WTC11 (cell line): ENCODE data around the gene STRN3. TPM values are rescaled to one million over a fixed set of nuclear protein-coding genes. Genes with fewer than 3 reads are reported as not detected.

Experiments used
- ATAC-seq: fragments of 200-7000 bp; cut with Tn5 transposase; 2 replicates; pipeline ENCODE4 v1.10.0; 2021; ENCODE audit warnings: mild to moderate bottlenecking, moderate library complexity
- CTCF ChIA-PET: fragments of 300-600 bp; sonication (Branson Sonifier 250); formaldehyde crosslinking; loops from one replicate; lab custom pipeline; 2021; ENCODE audit warnings: antibody characterized with exemption; lab: Charles Lee
- POLR2A ChIA-PET: fragments of 350-600 bp; sonication (Branson Sonifier 250); formaldehyde crosslinking; loops from one replicate; lab custom pipeline; 2021; ENCODE audit warnings: antibody characterized with exemption; lab: Charles Lee
- DNase-seq: peaks from one replicate; pipeline ENCODE4 v3.0.0; 2021; ENCODE audit warnings: low spot score
- H3K27ac Mint-ChIP-seq: 2 replicates; pipeline ENCODE4 v1.8.0; 2021; ENCODE audit warnings: mixed read lengths
- H3K27me3 Mint-ChIP-seq: 2 replicates; pipeline ENCODE4 v1.8.0; 2021; ENCODE audit warnings: low read depth, mild to moderate bottlenecking, moderate library complexity, mixed read lengths
- H3K36me3 Mint-ChIP-seq: 2 replicates; pipeline ENCODE4 v1.8.0; 2021; ENCODE audit warnings: mixed read lengths
- H3K4me1 Mint-ChIP-seq: 2 replicates; pipeline ENCODE4 v1.8.0; 2022; ENCODE audit warnings: mixed read lengths
- H3K4me3 Mint-ChIP-seq: 2 replicates; pipeline ENCODE4 v1.8.0; 2021; ENCODE audit warnings: mild to moderate bottlenecking, moderate library complexity, mixed read lengths
- H3K9me3 Mint-ChIP-seq: 2 replicates; pipeline ENCODE4 v1.8.0; 2021; ENCODE audit warnings: mixed read lengths
- CBFB ChIP-seq: sonication (generic); formaldehyde crosslinking; IDR thresholded peaks from 2 replicates; pipeline ENCODE4 v1.8.1; 2022; ENCODE audit warnings: mild to moderate bottlenecking, low read depth, missing genetic modification reagents
- CREB1 ChIP-seq: sonication (generic); formaldehyde crosslinking; IDR thresholded peaks from 2 replicates; pipeline ENCODE4 v1.8.0; 2023; ENCODE audit warnings: mild to moderate bottlenecking, missing genetic modification reagents
- ERG ChIP-seq: fragments of 250-450 bp; sonication (Bioruptor Pico); IDR thresholded peaks from 2 replicates; pipeline ENCODE4 v1.8.0; 2021; ENCODE audit warnings: mild to moderate bottlenecking
- FOXK1 ChIP-seq: sonication (generic); formaldehyde crosslinking; IDR thresholded peaks from 2 replicates; pipeline ENCODE4 v1.8.0; 2022; ENCODE audit warnings: mild to moderate bottlenecking, moderate library complexity, missing genetic modification reagents
- GRHL2 ChIP-seq: fragments of 250-450 bp; sonication (Bioruptor Pico); IDR thresholded peaks from 2 replicates; pipeline ENCODE4 v1.8.0; 2022; ENCODE audit warnings: mild to moderate bottlenecking, moderate library complexity; ENCODE audit not compliant: insufficient replicate concordance, severe bottlenecking
- MAX ChIP-seq: sonication (generic); formaldehyde crosslinking; IDR thresholded peaks from 2 replicates; pipeline ENCODE4 v1.8.0; 2022; ENCODE audit warnings: mild to moderate bottlenecking, missing genetic modification reagents
- OVOL2 ChIP-seq: fragments of 250-450 bp; sonication (Bioruptor Pico); IDR thresholded peaks from 2 replicates; pipeline ENCODE4 v1.9.0; 2021; ENCODE audit warnings: mild to moderate bottlenecking, borderline replicate concordance
- SMAD3 ChIP-seq: sonication (generic); formaldehyde crosslinking; IDR thresholded peaks from 2 replicates; pipeline ENCODE4 v1.8.0; 2022; ENCODE audit warnings: missing genetic modification reagents, mild to moderate bottlenecking, borderline replicate concordance
- SP1 ChIP-seq: sonication (generic); formaldehyde crosslinking; conservative IDR thresholded peaks from 2 replicates; pipeline ENCODE4 v1.8.1; 2022; ENCODE audit warnings: missing genetic modification reagents
- ZBTB21 ChIP-seq: sonication (generic); formaldehyde crosslinking; IDR thresholded peaks from 2 replicates; pipeline ENCODE4 v1.8.1; 2023; ENCODE audit warnings: mild to moderate bottlenecking, missing genetic modification reagents, borderline replicate concordance
- ZNF121 ChIP-seq: sonication (generic); formaldehyde crosslinking; IDR thresholded peaks from 2 replicates; pipeline ENCODE4 v1.8.0; 2023; ENCODE audit warnings: missing genetic modification reagents
- ZNF138 ChIP-seq: sonication (generic); formaldehyde crosslinking; conservative IDR thresholded peaks from 2 replicates; pipeline ENCODE4 v1.8.1; 2022; ENCODE audit warnings: mild to moderate bottlenecking, moderate library complexity, missing genetic modification reagents
- ZNF281 ChIP-seq: sonication (generic); formaldehyde crosslinking; IDR thresholded peaks from 2 replicates; pipeline ENCODE4 v1.8.0; 2023; ENCODE audit warnings: mild to moderate bottlenecking, missing genetic modification reagents
- ZNF396 ChIP-seq: fragments of 250-450 bp; sonication (Bioruptor Pico); IDR thresholded peaks from 2 replicates; pipeline ENCODE4 v1.8.0; 2021; ENCODE audit warnings: mild to moderate bottlenecking, moderate library complexity, borderline replicate concordance
- ZNF512 ChIP-seq: sonication (generic); formaldehyde crosslinking; IDR thresholded peaks from 2 replicates; pipeline ENCODE4 v1.8.1; 2022; ENCODE audit warnings: missing genetic modification reagents, borderline replicate concordance
- ZNF671 ChIP-seq: fragments of 250-450 bp; sonication (Bioruptor Pico); IDR thresholded peaks from 2 replicates; pipeline ENCODE4 v1.8.0; 2021; ENCODE audit warnings: mild to moderate bottlenecking
- total RNA-seq: library from RNA; stranded (reverse); gene quantifications from 3 replicates; pipeline ENCODE4 v1.2.3, GENCODE V29; 2021
- TF ChIP-seq, protein P1 (sequence below): sonication (generic); formaldehyde crosslinking; IDR thresholded peaks from 2 replicates; pipeline ENCODE4 v1.8.1; 2022; ENCODE audit warnings: mild to moderate bottlenecking, missing genetic modification reagents, moderate library complexity, borderline replicate concordance

Gene STRN3
- total RNA-seq, 1 experiment from 2014 or later = 37.1 TPM

- no peak for TF ChIP-seq SMAD3 (CRISPR knock-in tag)
- TF ChIP-seq ZNF138 (CRISPR knock-in tag) = no peak
- no peak for TF ChIP-seq CREB1 (CRISPR knock-in tag)
- TF ChIP-seq FOXK1 (CRISPR knock-in tag) = no peak
- TF ChIP-seq ZBTB21 (CRISPR knock-in tag) = no peak
- TF ChIP-seq, protein P1, sequence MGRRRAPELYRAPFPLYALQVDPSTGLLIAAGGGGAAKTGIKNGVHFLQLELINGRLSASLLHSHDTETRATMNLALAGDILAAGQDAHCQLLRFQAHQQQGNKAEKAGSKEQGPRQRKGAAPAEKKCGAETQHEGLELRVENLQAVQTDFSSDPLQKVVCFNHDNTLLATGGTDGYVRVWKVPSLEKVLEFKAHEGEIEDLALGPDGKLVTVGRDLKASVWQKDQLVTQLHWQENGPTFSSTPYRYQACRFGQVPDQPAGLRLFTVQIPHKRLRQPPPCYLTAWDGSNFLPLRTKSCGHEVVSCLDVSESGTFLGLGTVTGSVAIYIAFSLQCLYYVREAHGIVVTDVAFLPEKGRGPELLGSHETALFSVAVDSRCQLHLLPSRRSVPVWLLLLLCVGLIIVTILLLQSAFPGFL (CRISPR knock-in tag) = no peak
- TF ChIP-seq ZNF396 (CRISPR knock-in tag) = no peak
Measured at GRCh38 chr14:30885840-30886740, 140.1 kb downstream of the STRN3 start (continued).

- H3K27ac Mint-ChIP-seq = no peak overlapping the region
- ChIA-PET POLR2A (no interaction called here), CTCF (no interaction called here)
- TF ChIP-seq SP1 (CRISPR knock-in tag) (no peak), GRHL2 (no peak), ERG (CRISPR knock-in tag) (no peak), ZNF121 (CRISPR knock-in tag) (no peak), ZNF671 (CRISPR knock-in tag) (no peak), OVOL2 (no peak), ZNF512 (CRISPR knock-in tag) (no peak), CBFB (CRISPR knock-in tag) (no peak), ZNF281 (CRISPR knock-in tag) (no peak), MAX (CRISPR knock-in tag) (no peak)
- ATAC-seq (no peak), DNase-seq (no peak)
- no peaks in the 10 kb centered on the region for H3K27me3 Mint-ChIP-seq
- H3K4me3 Mint-ChIP-seq = no peak overlapping the region
- H3K4me1 Mint-ChIP-seq = no peaks in the 10 kb centered on the region
- no peaks in the 10 kb centered on the region for H3K36me3 Mint-ChIP-seq
- H3K9me3 Mint-ChIP-seq = no peaks in the 10 kb centered on the region
Measured at GRCh38 chr14:30884901-30885300, 141.3 kb downstream of the STRN3 start.
